ENCODE data around the gene RNASEH2C. TPM values are rescaled to one million over a fixed set of nuclear protein-coding genes. Genes with fewer than 3 reads are reported as not detected.
"Not testable (repeated sequence)": the region's sequence is repeated elsewhere in the genome, so short reads cannot be mapped to it uniquely, and the experiment has no call there.

Gene RNASEH2C
- total RNA-seq, 2 experiments from 2014 or later: 98.4 to 105 TPM

DNA sequence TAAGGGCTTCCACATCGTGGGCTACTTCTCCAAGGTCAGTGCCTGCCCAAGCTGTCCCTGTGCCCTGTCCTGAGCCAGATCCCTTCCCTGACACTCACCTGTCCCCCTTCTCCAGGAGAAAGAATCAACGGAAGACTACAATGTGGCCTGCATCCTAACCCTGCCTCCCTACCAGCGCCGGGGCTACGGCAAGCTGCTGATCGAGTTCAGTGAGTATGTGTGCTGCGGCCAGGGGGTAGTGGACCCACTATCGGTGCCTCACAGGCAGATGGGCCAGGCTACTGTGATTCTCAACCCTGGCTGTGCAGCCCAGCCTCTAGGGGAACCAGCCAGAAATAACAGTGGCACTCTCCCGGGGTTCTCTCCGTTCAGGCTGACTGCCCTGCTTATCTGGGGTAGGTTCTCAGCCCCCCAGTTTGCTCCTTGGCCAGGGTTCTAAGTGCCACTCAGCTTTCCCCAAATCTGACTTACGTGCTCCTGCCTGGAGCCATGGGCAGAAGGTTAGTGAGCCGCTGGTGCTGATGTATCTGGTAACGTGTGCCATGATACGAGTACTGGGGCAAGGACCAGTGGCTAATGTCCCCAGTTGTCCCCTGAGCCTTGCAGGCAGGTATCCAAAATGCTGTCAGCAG, 3.7 kb downstream of the RNASEH2C start:
- Mint-ChIP-seq H3K27me3 (no peaks in the 10 kb centered on the region), H3K27ac (peak overlapping the region; percentile 13), H3K4me1 (ENCODE audit: low read depth) (peaks cover 43% of the 10 kb centered on the region), H3K4me3 (no peak overlapping the region), H3K9me3 (no peaks in the 10 kb centered on the region), H3K36me3 (peaks cover 55% of the 10 kb centered on the region)
- intact Hi-C loops (cut with micrococcal nuclease): no loop called here
- ChIA-PET CTCF (interaction anchor here (1.6 kb wide), 1 partner anchor 102 kb away, joined by 4 read pairs; no protein-coding TSS in a partner anchor), POLR2A (no interaction called here)
- DNase-seq: no peak

DNA sequence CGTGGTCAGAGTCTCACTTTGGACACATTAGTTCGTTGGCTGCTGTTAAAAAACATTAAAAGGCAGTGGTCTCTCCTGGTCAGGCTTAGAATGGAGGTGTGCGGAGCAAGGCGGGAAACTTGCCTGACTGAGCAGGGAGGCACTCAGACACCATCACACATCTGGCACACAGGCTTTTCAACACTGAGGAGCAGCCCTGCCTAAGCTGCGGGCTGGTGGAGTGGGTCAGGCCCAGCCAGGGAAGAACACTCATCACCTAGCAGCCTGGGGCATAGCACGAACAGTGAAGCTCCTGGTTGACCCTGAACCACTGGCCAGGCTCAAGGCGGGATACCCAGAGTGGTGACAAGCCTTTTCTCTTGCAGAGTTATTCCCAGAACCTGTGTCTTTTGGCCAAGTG, 4.3 kb downstream of the RNASEH2C start:
- peaks cover 45% of the 10 kb centered on the region for H3K4me1 Mint-ChIP-seq (ENCODE audit: low read depth)

DNA sequence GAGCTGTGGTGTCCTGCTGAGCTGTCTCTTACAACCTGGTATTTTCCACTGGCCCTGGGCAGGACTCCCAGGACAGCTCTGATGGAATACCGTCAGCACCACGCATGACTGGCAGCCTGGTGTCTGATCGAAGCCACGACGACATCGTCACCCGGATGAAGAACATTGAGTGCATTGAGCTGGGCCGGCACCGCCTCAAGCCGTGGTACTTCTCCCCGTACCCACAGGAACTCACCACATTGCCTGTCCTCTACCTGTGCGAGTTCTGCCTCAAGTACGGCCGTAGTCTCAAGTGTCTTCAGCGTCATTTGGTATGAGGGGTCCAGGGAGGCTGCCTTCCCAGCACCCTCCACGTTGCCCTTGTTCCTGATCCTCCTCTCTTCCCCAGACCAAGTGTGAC, 6.2 kb downstream of the RNASEH2C start:
- H3K4me1 Mint-ChIP-seq (ENCODE audit: low read depth): peaks cover 46% of the 10 kb centered on the region
- DNase-seq: no peak
- CTCF ChIA-PET: interaction anchor here (2.1 kb wide), 1 partner anchor 65 kb away, joined by 7 read pairs; the partner anchor contains the start of gene AP5B1
- intact Hi-C loops (cut with micrococcal nuclease): loop anchor here (5.0 kb wide), 1 partner anchor 203 kb away; the partner anchor contains the start of genes C11orf68 and DRAP1
- H3K9me3 Mint-ChIP-seq: no peaks in the 10 kb centered on the region
- POLR2A ChIA-PET: interaction anchor here (0.9 kb wide), 1 partner anchor 63 kb away, joined by 3 read pairs; no protein-coding TSS in a partner anchor
- peaks cover 46% of the 10 kb centered on the region for H3K36me3 Mint-ChIP-seq
- no peaks in the 10 kb centered on the region for H3K27me3 Mint-ChIP-seq
- peak overlapping the region; percentile 36 for H3K4me3 Mint-ChIP-seq
- H3K27ac Mint-ChIP-seq: no peak overlapping the region

More for the DNA sequence above, 4.3 kb downstream of the RNASEH2C start:
- CTCF ChIA-PET: interaction anchor here (1.6 kb wide), 1 partner anchor 102 kb away, joined by 4 read pairs; no protein-coding TSS in a partner anchor
- Mint-ChIP-seq H3K27ac (peak overlapping the region; percentile 13), H3K9me3 (no peaks in the 10 kb centered on the region), H3K27me3 (no peaks in the 10 kb centered on the region), H3K36me3 (peaks cover 55% of the 10 kb centered on the region), H3K4me3 (no peak overlapping the region)
- POLR2A ChIA-PET: no interaction called here
- no peak for DNase-seq
- intact Hi-C loops (cut with micrococcal nuclease): no loop called here

GRCh38 chr11:65713212-65713969, 7.2 kb downstream of the RNASEH2C start:
- Mint-ChIP-seq H3K9me3 (no peaks in the 10 kb centered on the region), H3K36me3 (peaks cover 35% of the 10 kb centered on the region), H3K27ac (no peak overlapping the region), H3K27me3 (no peaks in the 10 kb centered on the region), H3K4me1 (ENCODE audit: low read depth) (peaks cover 36% of the 10 kb centered on the region), H3K4me3 (peak overlapping the region; percentile 35)
- ChIA-PET POLR2A (interaction anchor here (1.2 kb wide), 2 partner anchors 104 to 171 kb away, joined by 3 to 4 read pairs; no protein-coding TSS in a partner anchor), CTCF (interaction anchor here (2.1 to 3.2 kb wide), 7 partner anchors 60 to 175 kb away, joined by 7 to 72 read pairs (median 30); partner anchors contain the start of genes AP5B1, FIBP and MUS81)
- intact Hi-C loops (cut with micrococcal nuclease): loop anchor here (5.0 kb wide), 1 partner anchor 204 kb away; the partner anchor contains the start of genes C11orf68 and DRAP1
- no peak for DNase-seq

DNA sequence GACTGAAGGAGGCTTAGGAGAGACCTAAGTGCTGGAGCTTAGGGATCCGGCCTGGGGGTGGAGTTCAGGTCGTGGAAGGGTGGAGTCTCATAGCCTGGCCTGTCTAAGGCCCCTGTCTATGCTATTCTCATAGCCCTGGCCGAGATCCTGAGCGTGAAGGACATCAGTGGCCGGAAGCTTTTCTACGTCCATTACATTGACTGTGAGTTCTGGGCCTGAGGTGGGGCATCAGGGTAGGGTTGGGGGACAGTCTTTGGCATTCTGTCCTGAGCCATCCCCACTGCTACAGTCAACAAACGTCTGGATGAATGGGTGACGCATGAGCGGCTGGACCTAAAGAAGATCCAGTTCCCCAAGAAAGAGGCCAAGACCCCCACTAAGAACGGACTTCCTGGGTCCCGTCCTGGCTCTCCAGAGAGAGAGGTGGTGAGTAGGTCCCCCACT, 7.9 kb downstream of the RNASEH2C start:
- CTCF ChIA-PET: interaction anchor here (1.1 to 3.2 kb wide), 21 partner anchors 7 to 332 kb away, joined by 3 to 72 read pairs (median 11); partner anchors contain the start of genes AP5B1, CCDC85B, FIBP and MUS81
- peak overlapping the region; percentile 97 for H3K27ac Mint-ChIP-seq

DNA sequence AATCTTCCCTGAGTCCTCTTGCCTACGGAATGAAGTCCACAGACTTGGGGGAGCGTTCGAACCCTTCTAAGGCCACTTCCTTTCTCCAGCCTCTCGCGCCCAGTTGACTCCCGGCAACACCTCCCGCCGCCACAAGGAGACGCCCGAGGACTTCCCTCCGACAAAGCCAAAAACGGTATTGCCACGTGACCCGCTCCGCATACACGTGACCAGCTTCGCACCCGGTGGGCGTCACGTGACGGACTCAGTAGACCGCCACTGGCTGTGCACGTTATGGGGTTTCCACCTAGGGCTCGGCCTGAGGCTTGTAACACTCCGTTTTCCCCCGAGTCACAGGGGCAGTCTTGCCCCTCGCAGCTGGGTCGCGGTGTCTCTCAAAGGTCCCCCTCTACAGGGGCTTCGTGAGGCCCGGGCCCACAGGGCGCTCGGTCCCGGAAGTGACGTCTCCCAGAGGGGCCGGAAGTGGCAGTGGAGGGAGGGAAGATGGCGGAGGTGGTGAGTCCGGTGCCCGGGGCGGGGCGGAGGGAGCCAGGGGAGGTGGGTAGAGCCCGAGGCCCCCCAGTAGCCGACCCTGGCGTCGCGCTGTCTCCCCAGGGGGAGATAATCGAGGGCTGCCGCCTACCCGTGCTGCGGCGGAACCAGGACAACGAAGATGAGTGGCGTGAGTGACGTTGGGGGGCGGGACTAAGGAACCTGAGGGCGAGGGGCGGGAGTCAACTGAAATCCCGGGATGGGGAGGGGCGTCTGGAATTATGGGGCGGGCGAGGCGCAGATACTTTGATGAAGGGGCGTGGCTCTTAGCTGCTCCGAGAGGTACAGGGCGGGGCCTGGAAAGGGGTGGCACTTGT, 8.6 kb downstream of the RNASEH2C start, which contains the start of gene KAT5:
KAT5 (plus strand) TSS at position 468 of the 848 bp plus-strand sequence; CDS start at position 484, 16 bp downstream.
- CTCF ChIA-PET: interaction anchor here (0.7 to 3.2 kb wide), 44 partner anchors 8 to 339 kb away, joined by 3 to 72 read pairs (median 6); partner anchors contain the start of genes AP5B1, BANF1, CCDC85B and EIF1AD
- peak within 1 kb of the TSS; percentile 90 for H3K4me3 Mint-ChIP-seq
- POLR2A ChIA-PET: interaction anchor here (0.6 to 1.7 kb wide), 14 partner anchors 9 to 333 kb away, joined by 3 to 13 read pairs (median 3); partner anchors contain the start of genes AP5B1, BANF1, C11orf68 and DRAP1

More for the DNA sequence above, 7.9 kb downstream of the RNASEH2C start:
- Mint-ChIP-seq H3K4me1 (ENCODE audit: low read depth) (peaks cover 29% of the 10 kb centered on the region), H3K9me3 (no peaks in the 10 kb centered on the region), H3K4me3 (peak overlapping the region; percentile 90), H3K27me3 (no peaks in the 10 kb centered on the region), H3K36me3 (peaks cover 31% of the 10 kb centered on the region)
- POLR2A ChIA-PET: interaction anchor here (0.8 to 1.7 kb wide), 9 partner anchors 8 to 332 kb away, joined by 3 to 13 read pairs (median 4); partner anchors contain the start of genes AP5B1, BANF1, C11orf68 and DRAP1
- DNase-seq: no peak
- intact Hi-C loops (cut with micrococcal nuclease): loop anchor here (1.0 to 5.0 kb wide), 6 partner anchors 8 to 290 kb away; partner anchors contain the start of genes BANF1, C11orf68, DRAP1 and EIF1AD

GRCh38 chr11:65710421-65710820, 10.2 kb downstream of the RNASEH2C start:
- intact Hi-C loops (cut with micrococcal nuclease): loop anchor here (2.0 to 5.0 kb wide), 2 partner anchors 60 to 207 kb away; partner anchors contain the start of genes C11orf68 and DRAP1
- Mint-ChIP-seq H3K27me3 (no peaks in the 10 kb centered on the region), H3K36me3 (peaks cover 20% of the 10 kb centered on the region), H3K4me1 (ENCODE audit: low read depth) (peaks cover 26% of the 10 kb centered on the region), H3K27ac (no peak overlapping the region), H3K9me3 (no peaks in the 10 kb centered on the region), H3K4me3 (no peak overlapping the region)
- ChIA-PET POLR2A (no interaction called here), CTCF (interaction anchor here (1.0 to 3.2 kb wide), 12 partner anchors 10 to 341 kb away, joined by 3 to 72 read pairs (median 16); partner anchors contain the start of genes AP5B1, CCDC85B, RNASEH2C and SF3B2)
- no peak for DNase-seq

More for the DNA sequence above, 8.6 kb downstream of the RNASEH2C start, which contains the start of gene KAT5:
- H3K27me3 Mint-ChIP-seq: no peaks in the 10 kb centered on the region
- no peaks in the 10 kb centered on the region for H3K9me3 Mint-ChIP-seq
- H3K36me3 Mint-ChIP-seq: peaks cover 26% of the 10 kb centered on the region
- peaks cover 27% of the 10 kb centered on the region for H3K4me1 Mint-ChIP-seq (ENCODE audit: low read depth)
- peak; percentile 99 for DNase-seq
- peak within 1 kb of the TSS; percentile 97 for H3K27ac Mint-ChIP-seq
- intact Hi-C loops (cut with micrococcal nuclease): loop anchor here (1.0 to 5.0 kb wide), 8 partner anchors 8 to 290 kb away; partner anchors contain the start of genes BANF1, C11orf68, DRAP1 and EIF1AD

DNA sequence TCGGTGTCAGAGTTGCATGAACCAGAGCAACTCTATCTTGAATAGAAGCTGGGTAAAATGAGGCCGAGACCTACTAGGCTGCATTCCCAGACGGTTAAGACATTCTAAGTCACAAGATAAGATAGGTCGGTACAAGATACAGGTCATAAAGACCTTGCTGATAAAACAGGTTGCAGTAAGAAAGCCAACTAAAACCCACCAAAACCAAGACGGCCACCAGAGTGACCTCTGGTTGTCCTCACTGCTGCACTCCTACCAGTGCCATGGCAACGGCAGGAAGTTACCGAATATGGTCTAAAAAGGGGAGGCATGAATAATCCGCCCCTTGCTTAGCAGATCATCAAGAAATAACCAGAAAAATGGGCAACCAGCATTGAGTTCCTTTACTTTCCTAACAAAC, 10.9 kb downstream of the RNASEH2C start:
- H3K4me1 Mint-ChIP-seq (ENCODE audit: low read depth): peaks cover 26% of the 10 kb centered on the region
- POLR2A ChIA-PET: no interaction called here
- H3K9me3 Mint-ChIP-seq: no peaks in the 10 kb centered on the region

DNA sequence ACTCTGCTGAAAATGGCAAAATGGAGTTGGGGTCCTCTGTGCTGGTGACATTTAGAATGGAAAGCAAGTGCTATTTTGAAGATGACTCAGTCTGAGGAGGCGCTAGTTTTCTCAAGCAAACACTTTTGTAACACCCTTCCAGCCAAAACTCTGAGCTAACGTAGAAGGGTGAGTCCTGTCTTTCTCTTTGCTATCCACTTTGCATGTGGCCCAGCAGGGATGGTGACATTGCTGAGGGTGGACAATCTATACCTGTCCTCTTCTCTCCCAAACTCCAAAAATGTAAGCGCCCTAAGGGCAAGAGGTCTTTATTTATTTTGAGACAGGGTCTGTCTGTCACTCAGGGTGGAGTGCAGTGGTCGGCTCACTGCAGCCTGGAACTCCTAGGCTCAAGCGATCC, 12.1 kb downstream of the RNASEH2C start:
- Mint-ChIP-seq H3K9me3 (no peaks in the 10 kb centered on the region), H3K4me3 (no peak overlapping the region), H3K36me3 (peaks cover 4% of the 10 kb centered on the region), H3K4me1 (ENCODE audit: low read depth) (peaks cover 17% of the 10 kb centered on the region), H3K27ac (no peak overlapping the region), H3K27me3 (no peaks in the 10 kb centered on the region)
- POLR2A ChIA-PET: no interaction called here
- DNase-seq: no peak
- intact Hi-C loops (cut with micrococcal nuclease): no loop called here
- CTCF ChIA-PET: interaction anchor here (1.1 to 4.0 kb wide), 3 partner anchors 71 to 109 kb away, joined by 3 to 30 read pairs (median 4); no protein-coding TSS in a partner anchor

More for the DNA sequence above, 10.9 kb downstream of the RNASEH2C start:
- no peaks in the 10 kb centered on the region for H3K27me3 Mint-ChIP-seq
- no peak for DNase-seq
- no peak overlapping the region for H3K4me3 Mint-ChIP-seq
- peaks cover 14% of the 10 kb centered on the region for H3K36me3 Mint-ChIP-seq
- intact Hi-C loops (cut with micrococcal nuclease): loop anchor here (2.0 to 5.0 kb wide), 2 partner anchors 61 to 208 kb away; partner anchors contain the start of genes C11orf68 and DRAP1
- H3K27ac Mint-ChIP-seq: no peak overlapping the region
- CTCF ChIA-PET: interaction anchor here (0.6 to 1.2 kb wide), 2 partner anchors 108 to 172 kb away, joined by 3 to 4 read pairs; no protein-coding TSS in a partner anchor

DNA sequence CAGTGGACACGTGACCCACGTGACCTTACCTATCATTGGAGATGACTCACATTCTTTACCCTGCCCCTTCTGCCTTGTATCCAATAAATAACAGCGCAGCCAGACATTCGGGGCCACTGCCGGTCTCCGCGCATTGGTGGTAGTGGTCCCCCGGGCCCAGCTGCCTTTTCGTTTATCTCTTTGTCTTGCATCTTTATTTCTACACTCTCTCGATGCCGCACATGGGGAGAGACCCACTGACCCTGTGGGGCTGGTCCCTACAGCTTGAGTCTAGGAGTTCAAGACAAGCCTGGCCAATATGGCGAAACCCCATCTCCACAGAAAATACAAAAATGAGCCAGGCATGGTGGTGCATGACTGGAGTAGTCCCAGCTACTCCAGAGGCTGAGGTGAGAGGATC, 13.6 kb downstream of the RNASEH2C start:
- POLR2A ChIA-PET: not testable (repeated sequence)

More for the DNA sequence above, 13.6 kb downstream of the RNASEH2C start:
- H3K4me1 Mint-ChIP-seq (ENCODE audit: low read depth); intact Hi-C loops (cut with micrococcal nuclease); H3K27me3 Mint-ChIP-seq; H3K27ac Mint-ChIP-seq; H3K4me3 Mint-ChIP-seq; H3K9me3 Mint-ChIP-seq; DNase-seq; H3K36me3 Mint-ChIP-seq: not testable (repeated sequence)
- CTCF ChIA-PET: interaction anchor here (0.6 to 4.0 kb wide), 6 partner anchors 72 to 122 kb away, joined by 3 to 30 read pairs (median 4); no protein-coding TSS in a partner anchor

All from activated CD4-positive, alpha-beta memory T cell treated with anti-CD3 and anti-CD28 coated beads for 36 hours (primary cell).